HepG2 (cell line): Measurements from ENCODE around the gene SIK3. TPM values are rescaled to one million over a fixed set of nuclear protein-coding genes. Genes with fewer than 3 reads are reported as not detected.

Experiments used
- ATAC-seq: fragments of 200-7000 bp; cut with Tn5 transposase; 3 replicates; pipeline ENCODE4 v1.9.1; 2020; ENCODE audit warnings: mild to moderate bottlenecking, moderate library complexity
- BruUV-seq: library from RNA; stranded (reverse); fragments of 400-500 nt; replicated peaks from 2 replicates; lab custom pipeline; 2021; lab: Mats Ljungman, UMichigan
- CTCF ChIA-PET: fragments of 300-600 bp; formaldehyde crosslinking; extraction: SDS; loops from one replicate; lab custom pipeline; 2021; ENCODE audit warnings: low total read pairs, inconsistent platforms, low intra/inter-chr PET ratio; lab: Yijun Ruan, JAX
- POLR2A ChIA-PET: fragments of 350-600 bp; sonication (Branson Sonifier 250); formaldehyde crosslinking; loops from one replicate; lab custom pipeline; 2020; ENCODE audit warnings: antibody characterized with exemption, inconsistent platforms; lab: Yijun Ruan, JAX
- DNase-seq: peaks from one replicate; pipeline ENCODE4 v3.0.0-alpha.2; 2015; ENCODE audit warnings: low spot score
- FAIRE-seq: peaks from 3 replicates; lab custom pipeline; 2011; peaks lifted over from hg19 to GRCh38; lab: Jason Lieb, UNC
- H2AFZ ChIP-seq: one replicate; pipeline ENCODE4 v1.6.1; 2011; ENCODE audit warnings: low read length, inconsistent platforms
- H3K27ac ChIP-seq: fragments of 300-600 bp; 3 replicates; pipeline ENCODE4 v1.8.0; 2011; ENCODE audit warnings: mixed run types, mild to moderate bottlenecking, mixed read lengths, low read length, inconsistent platforms; ENCODE audit not compliant: insufficient read depth; ENCODE audit errors: extremely low read length
- H3K27me3 ChIP-seq, 2 experiments: fragments of 200-600 bp in 1 of 2; 2 replicates in 1 of 2; 3 replicates in 1 of 2; pipeline versions ENCODE4 v1.6.0 to v1.8.0; 2011; ENCODE audit warnings: low read length in 2 of 2, mild to moderate bottlenecking in 2 of 2, moderate library complexity in 2 of 2, inconsistent platforms in 1 of 2; ENCODE audit not compliant: insufficient read depth in 2 of 2, control insufficient read depth in 1 of 2
- H3K36me3 ChIP-seq, 2 experiments: fragments of 200-600 bp in 1 of 2; replicated peaks in 1 of 2; 2 replicates in 1 of 2; 3 replicates in 1 of 2; pipeline versions ENCODE4 v1.5.1 to v1.8.0; 2011; ENCODE audit warnings: low read length in 2 of 2, inconsistent platforms in 1 of 2; ENCODE audit not compliant: insufficient read depth in 2 of 2, control insufficient read depth in 1 of 2
- H3K4me1 ChIP-seq: 2 replicates; pipeline ENCODE4 v1.5.1; 2012; ENCODE audit warnings: low read length, inconsistent platforms; ENCODE audit not compliant: insufficient read depth
- H3K4me2 ChIP-seq: 2 replicates; pipeline ENCODE4 v1.6.0; 2011; ENCODE audit warnings: low read depth, low read length, inconsistent platforms
- H3K4me3 ChIP-seq, 3 experiments: fragments of 200-600 bp in 1 of 3; sonication (generic), shearing (Covaris generic) in 1 of 3; replicated peaks in 1 of 3; 2 replicates each; pipeline ENCODE4 v1.5.1; 2011 to 2016; ENCODE audit warnings: low read length in 3 of 3, inconsistent platforms in 2 of 3, low read depth in 2 of 3, mild to moderate bottlenecking in 2 of 3, control low read depth in 1 of 3, mixed read lengths in 1 of 3; ENCODE audit not compliant: insufficient read depth in 1 of 3
- H3K79me2 ChIP-seq: one replicate; pipeline ENCODE4 v1.6.1; 2011; ENCODE audit warnings: low read length, inconsistent platforms; ENCODE audit not compliant: insufficient read depth
- H3K9ac ChIP-seq: 2 replicates; pipeline ENCODE4 v1.6.0; 2011; ENCODE audit warnings: mild to moderate bottlenecking, low read depth, low read length, inconsistent platforms; ENCODE audit not compliant: insufficient read depth
- H3K9me3 ChIP-seq: 2 replicates; pipeline ENCODE4 v1.5.1; 2012; ENCODE audit warnings: mild to moderate bottlenecking, low read length
- H4K20me1 ChIP-seq: 2 replicates; pipeline ENCODE4 v1.6.0; 2011; ENCODE audit warnings: inconsistent platforms, mild to moderate bottlenecking, low read length, moderate library complexity; ENCODE audit not compliant: insufficient read depth
- ATAD3A ChIP-seq: sonication (generic); formaldehyde crosslinking; IDR thresholded peaks from 2 replicates; pipeline ENCODE4 v1.4.0; 2020; ENCODE audit warnings: missing genetic modification reagents
- ATRX ChIP-seq: sonication (generic); formaldehyde crosslinking; IDR thresholded peaks from 2 replicates; pipeline ENCODE4 v1.4.0; 2020; ENCODE audit warnings: missing genetic modification reagents, borderline replicate concordance
- CEBPB ChIP-seq: IDR thresholded peaks from 2 replicates; pipeline ENCODE4 v1.6.1; 2011; ENCODE audit warnings: low read depth, low read length, improper control_type of control experiment, borderline replicate concordance
- JUNB ChIP-seq: sonication (generic); formaldehyde crosslinking; IDR thresholded peaks from 2 replicates; pipeline ENCODE4 v1.8.0; 2022; ENCODE audit warnings: missing genetic modification reagents, mild to moderate bottlenecking, borderline replicate concordance
- ZNF232 ChIP-seq: sonication (generic); formaldehyde crosslinking; IDR thresholded peaks from 2 replicates; pipeline ENCODE4 v1.4.0; 2020; ENCODE audit warnings: missing genetic modification reagents, borderline replicate concordance
- ZNF333 ChIP-seq: sonication (generic); formaldehyde crosslinking; IDR thresholded peaks from 2 replicates; pipeline ENCODE4 v1.4.0; 2020; ENCODE audit warnings: mild to moderate bottlenecking, missing genetic modification reagents, borderline replicate concordance
- ZNF572 ChIP-seq: sonication (generic); formaldehyde crosslinking; IDR thresholded peaks from 2 replicates; pipeline ENCODE4 v1.5.1; 2020; ENCODE audit warnings: mild to moderate bottlenecking, missing genetic modification reagents
- WGBS: methylation state at CpG from one replicate; pipeline ENCODE4 v1.1.6; 2017; ENCODE audit warnings: low lambda C conversion rate; 5-methylcytosine and 5-hydroxymethylcytosine counted together
- in situ Hi-C: cut with HindIII; loops from 2 replicates; pipeline ENCODE4 v1.10.0; 2017; ENCODE audit warnings: low pct_unique_long_range_greater_than_20kb; ENCODE audit not compliant: extremely low pct_ligation_motif_present
- intact Hi-C: fragments of 100-400 bp; cut with micrococcal nuclease; formaldehyde crosslinking; loops from one replicate; pipeline ENCODE4 v1.10.0; 2022; ENCODE audit not compliant: unreplicated experiment
- polyA plus RNA-seq, 8 experiments: library from polyadenylated mRNA; depleted of rRNA in 3 of 8; stranded (reverse) in 7 of 8; unstranded in 1 of 8; fragments of >200 nt; fragmentation: Illumina TruSeq in 4 of 8; extraction: Trizol in 4 of 8; gene quantifications; 2 replicates each; pipeline versions ENCODE4 v1.2.1 to v1.2.3, GENCODE V29; 2011 to 2016; ENCODE audit warnings: low read depth in 4 of 8, missing spikeins in 1 of 8, mixed read lengths in 1 of 8; ENCODE audit not compliant: insufficient read depth in 1 of 8
- total RNA-seq, 5 experiments: library from RNA; depleted of rRNA; stranded (reverse); fragments of >200 nt; fragmentation: Illumina TruSeq; extraction: Trizol; gene quantifications; 2 replicates each; pipeline ENCODE4 v1.2.3, GENCODE V29; 2016; ENCODE audit warnings: low read depth in 1 of 5
- TF ChIP-seq, protein P1 (sequence below): sonication (generic); formaldehyde crosslinking; IDR thresholded peaks from 2 replicates; pipeline ENCODE4 v1.5.0; 2020; ENCODE audit warnings: mild to moderate bottlenecking, missing genetic modification reagents

Gene SIK3
- total and polyA plus RNA-seq, 2 of the 13 experiments (the other 11 are each of a cell fraction or from before 2014, with no cell fraction given): 5.7 to 9.8 TPM

GRCh38 chr11:117057317-117057716 is 40.9 kb downstream of the SIK3 start (continued):
- no peak for TF ChIP-seq ZNF333
- no peak for TF ChIP-seq CEBPB
- no peak for TF ChIP-seq ZNF572 (CRISPR knock-in tag)
- TF ChIP-seq ZNF232 (CRISPR knock-in tag): no peak
- TF ChIP-seq ATRX (CRISPR knock-in tag): no peak
- TF ChIP-seq ATAD3A (CRISPR knock-in tag): no peak
- TF ChIP-seq, all 625 proteins: peak for 0

GRCh38 chr11:117055469-117055868 is 42.8 kb downstream of the SIK3 start:
- BruUV-seq: no TSS peak
- in situ Hi-C loops: no loop called here
- WGBS: 98% methylated on average over 5 of the region's 5 CpGs
- Histone ChIP-seq H3K9me3 (no peaks in the 10 kb centered on the region), H3K4me1 (peaks cover 22% of the 10 kb centered on the region; the same call in 1 of the 2 replicates)
- CTCF ChIA-PET: no interaction called here
- TF ChIP-seq, protein P1, sequence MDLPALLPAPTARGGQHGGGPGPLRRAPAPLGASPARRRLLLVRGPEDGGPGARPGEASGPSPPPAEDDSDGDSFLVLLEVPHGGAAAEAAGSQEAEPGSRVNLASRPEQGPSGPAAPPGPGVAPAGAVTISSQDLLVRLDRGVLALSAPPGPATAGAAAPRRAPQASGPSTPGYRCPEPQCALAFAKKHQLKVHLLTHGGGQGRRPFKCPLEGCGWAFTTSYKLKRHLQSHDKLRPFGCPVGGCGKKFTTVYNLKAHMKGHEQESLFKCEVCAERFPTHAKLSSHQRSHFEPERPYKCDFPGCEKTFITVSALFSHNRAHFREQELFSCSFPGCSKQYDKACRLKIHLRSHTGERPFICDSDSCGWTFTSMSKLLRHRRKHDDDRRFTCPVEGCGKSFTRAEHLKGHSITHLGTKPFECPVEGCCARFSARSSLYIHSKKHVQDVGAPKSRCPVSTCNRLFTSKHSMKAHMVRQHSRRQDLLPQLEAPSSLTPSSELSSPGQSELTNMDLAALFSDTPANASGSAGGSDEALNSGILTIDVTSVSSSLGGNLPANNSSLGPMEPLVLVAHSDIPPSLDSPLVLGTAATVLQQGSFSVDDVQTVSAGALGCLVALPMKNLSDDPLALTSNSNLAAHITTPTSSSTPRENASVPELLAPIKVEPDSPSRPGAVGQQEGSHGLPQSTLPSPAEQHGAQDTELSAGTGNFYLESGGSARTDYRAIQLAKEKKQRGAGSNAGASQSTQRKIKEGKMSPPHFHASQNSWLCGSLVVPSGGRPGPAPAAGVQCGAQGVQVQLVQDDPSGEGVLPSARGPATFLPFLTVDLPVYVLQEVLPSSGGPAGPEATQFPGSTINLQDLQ: no peak
- no peak for TF ChIP-seq JUNB
- TF ChIP-seq, all 625 proteins: peak for 0
- Histone ChIP-seq H3K4me2 (no peak overlapping the region), H3K27me3 (no peaks in the 10 kb centered on the region), H3K4me3 (no peak overlapping the region), H2AFZ (no peak overlapping the region), H3K79me2 (peaks cover 43% of the 10 kb centered on the region), H3K36me3 (no peaks in the 10 kb centered on the region), H4K20me1 (peaks cover 22% of the 10 kb centered on the region), H3K9ac (no peak overlapping the region), H3K27ac (no peak overlapping the region)
- POLR2A ChIA-PET: no interaction called here
- intact Hi-C loops: no loop called here
- ATAC-seq (no peak), DNase-seq (no peak), FAIRE-seq (no peak)
